ENCODE measurements around the gene DNMT3A.

The DNMT3A gene

GRCh38 chr2:25328152-25329085 is 13.3 kb downstream of the DNMT3A start:
- no peak for DNase-seq (ENCODE audit: extremely low read depth in 1 of 2, low read depth in 1 of 2)

- DNase-seq (ENCODE audit: extremely low read depth in 1 of 2, low read depth in 1 of 2), result no peak
These were observed 15.3 kb downstream of the DNMT3A start for GRCh38 chr2:25326326-25327013.

- no peak for DNase-seq (ENCODE audit: extremely low read depth in 1 of 2, low read depth in 1 of 2)
These were observed 16.7 kb downstream of the DNMT3A start for GRCh38 chr2:25324905-25325592.

GRCh38 chr2:25324251-25324650 is 17.5 kb downstream of the DNMT3A start:
- DNase-seq (ENCODE audit: extremely low read depth in 1 of 2, low read depth in 1 of 2), result no peak

- DNase-seq (ENCODE audit: extremely low read depth in 1 of 2, low read depth in 1 of 2), result no peak
These were observed 18.0 kb downstream of the DNMT3A start for GRCh38 chr2:25323610-25324189.

GRCh38 chr2:25323042-25323514 is 18.6 kb downstream of the DNMT3A start:
- DNase-seq (ENCODE audit: extremely low read depth in 1 of 2, low read depth in 1 of 2), result peak; percentile 54 to 55

GRCh38 chr2:25322312-25322711 is 19.4 kb downstream of the DNMT3A start:
- DNase-seq (ENCODE audit: extremely low read depth in 1 of 2, low read depth in 1 of 2), result no peak

GRCh38 chr2:25320077-25320476 is 21.6 kb downstream of the DNMT3A start:
- no peak for DNase-seq (ENCODE audit: extremely low read depth in 1 of 2, low read depth in 1 of 2)

GRCh38 chr2:25316101-25316500 is 25.6 kb downstream of the DNMT3A start:
- no peak for DNase-seq (ENCODE audit: extremely low read depth in 1 of 2, low read depth in 1 of 2)

- DNase-seq (ENCODE audit: extremely low read depth in 1 of 2, low read depth in 1 of 2), result no peak
These were observed 26.4 kb downstream of the DNMT3A start for GRCh38 chr2:25315316-25315680.

- DNase-seq (ENCODE audit: extremely low read depth in 1 of 2, low read depth in 1 of 2), result peak; percentile 86 to 98
These were observed 27.0 kb downstream of the DNMT3A start for GRCh38 chr2:25314514-25315315.

GRCh38 chr2:25313711-25314513 is 27.8 kb downstream of the DNMT3A start:
- no peak for DNase-seq (ENCODE audit: extremely low read depth in 1 of 2, low read depth in 1 of 2)

GRCh38 chr2:25312958-25313710 is 28.6 kb downstream of the DNMT3A start:
- DNase-seq (ENCODE audit: extremely low read depth in 1 of 2, low read depth in 1 of 2), result no peak

- no peak for DNase-seq (ENCODE audit: extremely low read depth in 1 of 2, low read depth in 1 of 2)
These were observed 29.7 kb downstream of the DNMT3A start for GRCh38 chr2:25311865-25312575.

GRCh38 chr2:25310965-25311864 is 30.5 kb downstream of the DNMT3A start:
- DNase-seq (ENCODE audit: extremely low read depth in 1 of 2, low read depth in 1 of 2), result no peak

GRCh38 chr2:25310709-25310964 is 31.1 kb downstream of the DNMT3A start:
- no peak for DNase-seq (ENCODE audit: extremely low read depth in 1 of 2, low read depth in 1 of 2)

GRCh38 chr2:25309402-25309801 is 32.3 kb downstream of the DNMT3A start:
- no peak for DNase-seq (ENCODE audit: extremely low read depth in 1 of 2, low read depth in 1 of 2)
